ENCODE results near the gene ETV7. TPM values are rescaled to one million over a fixed set of nuclear protein-coding genes. Genes with fewer than 3 reads are reported as not detected.

Gene ETV7
- total RNA-seq, 1 donor from 2014 or later: 5.2 TPM

GRCh38 chr6:36349240-36349639 is 38.2 kb downstream of the ETV7 start:
- ATAC-seq: no peak
- peaks cover 14% of the 10 kb centered on the region for H3K4me1 ChIP-seq
- H3K27me3 ChIP-seq (ENCODE audit: low read depth): peaks cover 4% of the 10 kb centered on the region
- H3K27ac ChIP-seq: no peak overlapping the region
- intact Hi-C loops (cut with DNase I): no loop called here
- TF ChIP-seq CTCF (IDR thresholded peaks at IDR 0.05): no peak
- no peaks in the 10 kb centered on the region for H3K9me3 ChIP-seq
- H3K4me3 ChIP-seq: no peak overlapping the region
- no peaks in the 10 kb centered on the region for H3K36me3 ChIP-seq
- no peak for DNase-seq

GRCh38 chr6:36347621-36348020 is 39.8 kb downstream of the ETV7 start:
- Histone ChIP-seq H3K4me1 (peaks cover 14% of the 10 kb centered on the region), H3K36me3 (no peaks in the 10 kb centered on the region), H3K27ac (no peak overlapping the region), H3K9me3 (no peaks in the 10 kb centered on the region), H3K4me3 (no peak overlapping the region), H3K27me3 (ENCODE audit: low read depth) (peaks cover 4% of the 10 kb centered on the region)
- no peak for DNase-seq
- TF ChIP-seq CTCF (IDR thresholded peaks at IDR 0.05): no peak
- intact Hi-C loops (cut with DNase I): no loop called here
- no peak for ATAC-seq

- DNase-seq (no peak), ATAC-seq (no peak)
- Histone ChIP-seq H3K4me3 (no peak overlapping the region), H3K9me3 (no peaks in the 10 kb centered on the region), H3K36me3 (no peaks in the 10 kb centered on the region), H3K27ac (no peak overlapping the region), H3K27me3 (ENCODE audit: low read depth) (peaks cover 4% of the 10 kb centered on the region), H3K4me1 (peaks cover 15% of the 10 kb centered on the region)
- no peak for TF ChIP-seq CTCF (IDR thresholded peaks at IDR 0.05)
- intact Hi-C loops (cut with DNase I): no loop called here
Observed at GRCh38 chr6:36346486-36347273, 40.8 kb downstream of the ETV7 start.

GRCh38 chr6:36345681-36346466 is 41.6 kb downstream of the ETV7 start:
- ATAC-seq (no peak), DNase-seq (no peak)
- no peak overlapping the region for H3K27ac ChIP-seq
- H3K4me3 ChIP-seq: no peak overlapping the region
- TF ChIP-seq CTCF (IDR thresholded peaks at IDR 0.05): no peak
- H3K27me3 ChIP-seq (ENCODE audit: low read depth): peaks cover 4% of the 10 kb centered on the region
- intact Hi-C loops (cut with DNase I): no loop called here
- no peaks in the 10 kb centered on the region for H3K9me3 ChIP-seq
- peaks cover 18% of the 10 kb centered on the region for H3K4me1 ChIP-seq
- H3K36me3 ChIP-seq: no peaks in the 10 kb centered on the region

- ATAC-seq: peak in 1 of 2 donors; percentile 53
- no peak overlapping the region for H3K27ac ChIP-seq
- no peaks in the 10 kb centered on the region for H3K9me3 ChIP-seq
- DNase-seq: no peak
- H3K4me1 ChIP-seq: peaks cover 16% of the 10 kb centered on the region
- TF ChIP-seq CTCF (IDR thresholded peaks at IDR 0.05): no peak
- no peaks in the 10 kb centered on the region for H3K36me3 ChIP-seq
- no peak overlapping the region for H3K4me3 ChIP-seq
- H3K27me3 ChIP-seq (ENCODE audit: low read depth): peaks cover 8% of the 10 kb centered on the region
- intact Hi-C loops (cut with DNase I): no loop called here
Observed at GRCh38 chr6:36343109-36343680, 44.3 kb downstream of the ETV7 start.
